ENCODE data around the gene MACROH2A2.

DNA sequence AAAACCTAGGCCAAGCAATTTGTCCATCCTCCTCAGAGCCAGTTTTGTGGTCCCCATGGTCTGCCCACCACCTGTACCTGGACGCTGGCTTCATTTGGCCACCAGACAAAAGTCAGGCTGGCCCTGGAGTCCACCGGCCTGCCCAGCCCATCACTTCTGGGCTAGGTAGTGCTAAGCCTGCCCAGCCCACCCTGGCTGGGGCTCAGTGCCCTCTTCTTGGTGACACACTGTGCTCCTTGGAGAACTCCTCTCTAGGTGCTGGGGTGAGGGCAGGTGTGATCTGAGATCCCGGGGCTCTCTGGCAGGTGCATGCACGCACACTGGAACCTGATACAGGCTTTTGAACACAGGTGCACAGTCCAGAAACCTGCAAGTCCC is 78.9 kb downstream of the MACROH2A2 start:
- TF ChIP-seq POLR2A (IDR thresholded peaks at IDR 0.05) = no peak
- TF ChIP-seq, protein P1, sequence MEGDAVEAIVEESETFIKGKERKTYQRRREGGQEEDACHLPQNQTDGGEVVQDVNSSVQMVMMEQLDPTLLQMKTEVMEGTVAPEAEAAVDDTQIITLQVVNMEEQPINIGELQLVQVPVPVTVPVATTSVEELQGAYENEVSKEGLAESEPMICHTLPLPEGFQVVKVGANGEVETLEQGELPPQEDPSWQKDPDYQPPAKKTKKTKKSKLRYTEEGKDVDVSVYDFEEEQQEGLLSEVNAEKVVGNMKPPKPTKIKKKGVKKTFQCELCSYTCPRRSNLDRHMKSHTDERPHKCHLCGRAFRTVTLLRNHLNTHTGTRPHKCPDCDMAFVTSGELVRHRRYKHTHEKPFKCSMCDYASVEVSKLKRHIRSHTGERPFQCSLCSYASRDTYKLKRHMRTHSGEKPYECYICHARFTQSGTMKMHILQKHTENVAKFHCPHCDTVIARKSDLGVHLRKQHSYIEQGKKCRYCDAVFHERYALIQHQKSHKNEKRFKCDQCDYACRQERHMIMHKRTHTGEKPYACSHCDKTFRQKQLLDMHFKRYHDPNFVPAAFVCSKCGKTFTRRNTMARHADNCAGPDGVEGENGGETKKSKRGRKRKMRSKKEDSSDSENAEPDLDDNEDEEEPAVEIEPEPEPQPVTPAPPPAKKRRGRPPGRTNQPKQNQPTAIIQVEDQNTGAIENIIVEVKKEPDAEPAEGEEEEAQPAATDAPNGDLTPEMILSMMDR (IDR thresholded peaks at IDR 0.05) = no peak

All from thyroid gland (tissue), 4 donors.